HUES64 (cell line): Measurements from ENCODE around the gene STEAP1B.
A peak's percentile ranks its signal among the peaks of the same experiment; 100 is the strongest.
"Not testable (repeated sequence)": the region's sequence is repeated elsewhere in the genome, so short reads cannot be mapped to it uniquely, and the experiment has no call there.

ENCODE experiments used
- H3K27ac ChIP-seq: 2 replicates; pipeline ENCODE4 v1.7.0; 2013; ENCODE audit warnings: low read depth, low read length, inconsistent platforms
- H3K27me3 ChIP-seq: 2 replicates; pipeline ENCODE4 v1.6.1; 2013; ENCODE audit warnings: mild to moderate bottlenecking, low read length; ENCODE audit not compliant: insufficient read depth
- H3K36me3 ChIP-seq: 2 replicates; pipeline ENCODE4 v1.6.1; 2013; ENCODE audit warnings: mild to moderate bottlenecking, low read length; ENCODE audit not compliant: insufficient read depth
- H3K4me1 ChIP-seq: 2 replicates; pipeline ENCODE4 v1.6.1; 2013; ENCODE audit warnings: mild to moderate bottlenecking, low read length, moderate library complexity; ENCODE audit not compliant: insufficient read depth
- H3K4me3 ChIP-seq: 2 replicates; pipeline ENCODE4 v1.5.1; 2013; ENCODE audit warnings: mild to moderate bottlenecking, low read length, moderate library complexity
- H3K9ac ChIP-seq: 2 replicates; pipeline ENCODE4 v1.6.1; 2013; ENCODE audit warnings: mild to moderate bottlenecking, low read depth, low read length
- H3K9me3 ChIP-seq: 2 replicates; pipeline ENCODE4 v1.6.1; 2013; ENCODE audit warnings: low read depth, low read length; ENCODE audit not compliant: insufficient read depth
- WGBS: fragments of 150-250, 120-280 bp; methylation state at CpG from one replicate; pipeline ENCODE4 v1.1.7; 2013; ENCODE audit warnings: missing lambda C conversion rate; 5-methylcytosine and 5-hydroxymethylcytosine counted together

STEAP1B gene

GRCh38 chr7:22524353-22524947 is 24.5 kb upstream of the STEAP1B start:
- not testable (repeated sequence) for H3K36me3 ChIP-seq, H3K27me3 ChIP-seq, H3K27ac ChIP-seq, H3K9me3 ChIP-seq, H3K4me1 ChIP-seq, H3K9ac ChIP-seq, H3K4me3 ChIP-seq
- WGBS = 70% methylated on average over 4 of the region's 5 CpGs

GRCh38 chr7:22523478-22524352 is 23.7 kb upstream of the STEAP1B start:
- H3K27ac ChIP-seq, H3K4me1 ChIP-seq, H3K27me3 ChIP-seq, H3K9ac ChIP-seq, H3K36me3 ChIP-seq, H3K9me3 ChIP-seq, H3K4me3 ChIP-seq: not testable (repeated sequence)
- WGBS = 88% methylated on average over 13 of the region's 16 CpGs

GRCh38 chr7:22519560-22519959 is 19.6 kb upstream of the STEAP1B start:
- H3K27me3 ChIP-seq, H3K9ac ChIP-seq, H3K4me3 ChIP-seq, H3K27ac ChIP-seq, H3K36me3 ChIP-seq, H3K9me3 ChIP-seq, H3K4me1 ChIP-seq: not testable (repeated sequence)
- 96% methylated on average over 1 of the region's 1 CpG for WGBS

GRCh38 chr7:22516950-22517349 is 17.0 kb upstream of the STEAP1B start:
- 97% methylated on average over 4 of the region's 4 CpGs for WGBS
- not testable (repeated sequence) for H3K4me3 ChIP-seq, H3K36me3 ChIP-seq, H3K4me1 ChIP-seq, H3K9ac ChIP-seq, H3K27me3 ChIP-seq, H3K9me3 ChIP-seq, H3K27ac ChIP-seq

- not testable (repeated sequence) for H3K4me3 ChIP-seq, H3K36me3 ChIP-seq, H3K9me3 ChIP-seq, H3K27me3 ChIP-seq, H3K27ac ChIP-seq, H3K4me1 ChIP-seq, H3K9ac ChIP-seq
- WGBS = no CpG with 5 or more reads among the region's 1 CpG
Observed at GRCh38 chr7:22514963-22515362, 15.0 kb upstream of the STEAP1B start.

- WGBS = 95% methylated on average over 3 of the region's 3 CpGs
- H3K27ac ChIP-seq, H3K9ac ChIP-seq, H3K36me3 ChIP-seq, H3K9me3 ChIP-seq, H3K4me1 ChIP-seq, H3K27me3 ChIP-seq, H3K4me3 ChIP-seq: not testable (repeated sequence)
Observed at GRCh38 chr7:22507320-22507719, 7.3 kb upstream of the STEAP1B start.

- H3K9me3 ChIP-seq, H3K27ac ChIP-seq, H3K4me3 ChIP-seq, H3K36me3 ChIP-seq, H3K27me3 ChIP-seq, H3K9ac ChIP-seq, H3K4me1 ChIP-seq: not testable (repeated sequence)
- 78% methylated on average over 7 of the region's 9 CpGs for WGBS
Observed at GRCh38 chr7:22506316-22507020, 6.5 kb upstream of the STEAP1B start.

GRCh38 chr7:22504519-22504918 is 4.5 kb upstream of the STEAP1B start:
- H3K36me3 ChIP-seq, H3K27ac ChIP-seq, H3K9ac ChIP-seq, H3K9me3 ChIP-seq, H3K27me3 ChIP-seq, H3K4me3 ChIP-seq, H3K4me1 ChIP-seq: not testable (repeated sequence)
- 55% methylated on average over 2 of the region's 3 CpGs for WGBS

GRCh38 chr7:22502104-22502503 is 2.1 kb upstream of the STEAP1B start:
- H3K27me3 ChIP-seq, H3K36me3 ChIP-seq, H3K9me3 ChIP-seq, H3K9ac ChIP-seq, H3K4me3 ChIP-seq, H3K4me1 ChIP-seq: not testable (repeated sequence)
- H3K27ac ChIP-seq = peak overlapping the region; percentile 62; the same call in 1 of the 2 replicates
- WGBS = 42% methylated on average over 1 of the region's 5 CpGs

- H3K9me3 ChIP-seq, H3K4me1 ChIP-seq, H3K27me3 ChIP-seq, H3K36me3 ChIP-seq, H3K4me3 ChIP-seq, H3K27ac ChIP-seq, H3K9ac ChIP-seq: not testable (repeated sequence)
- 34% methylated on average over 4 of the region's 4 CpGs for WGBS
Observed at GRCh38 chr7:22501336-22501735, 1.3 kb upstream of the STEAP1B start.

GRCh38 chr7:22499044-22499443 is 944 bp downstream of the STEAP1B start:
- Histone ChIP-seq H3K36me3 (no peaks in the 10 kb centered on the region), H3K27ac (no peak overlapping the region), H3K4me1 (peaks cover 9% of the 10 kb centered on the region; the same call in 1 of the 2 replicates), H3K27me3 (no peaks in the 10 kb centered on the region; the same call in 1 of the 2 replicates), H3K4me3 (no peak overlapping the region), H3K9ac (no peak overlapping the region), H3K9me3 (no peaks in the 10 kb centered on the region)
- WGBS = 95% methylated on average over 5 of the region's 5 CpGs
